Vagina (tissue), 2 donors: ENCODE data around the gene FAM222A. TPM values are rescaled to one million over a fixed set of nuclear protein-coding genes. Genes with fewer than 3 reads are reported as not detected.

Experiments used
- DNase-seq, 2 donors: peaks; one replicate each; pipeline ENCODE4 v3.0.0-alpha.2; 2017; ENCODE audit errors: extremely low spot score in 2 of 2
- H3K27ac ChIP-seq: fragments of 200-600 bp; sonication (generic); one replicate; pipeline ENCODE4 v1.5.1; 2019
- H3K27me3 ChIP-seq: fragments of 200-600 bp; sonication (generic); one replicate; pipeline ENCODE4 v1.5.1; 2019
- H3K36me3 ChIP-seq, 2 donors: fragments of 200-600 bp; sonication (generic); one replicate each; pipeline ENCODE4 v1.5.1; 2017 to 2019
- H3K4me1 ChIP-seq: fragments of 200-600 bp; sonication (generic); one replicate; pipeline ENCODE4 v1.5.1; 2019
- H3K4me3 ChIP-seq, 2 donors: fragments of 200-600 bp; sonication (generic); 1 replicate in 1 of 2; 2 replicates in 1 of 2; pipeline ENCODE4 v1.5.1; 2016 to 2019
- H3K9me3 ChIP-seq: fragments of 200-600 bp; sonication (generic); one replicate; pipeline ENCODE4 v1.5.1; 2019
- POLR2A ChIP-seq, 2 donors: fragments of 450-650 bp; IDR thresholded peaks; one replicate each; pipeline ENCODE4 v1.6.1; 2017; ENCODE audit warnings: antibody characterized with exemption in 2 of 2, mild to moderate bottlenecking in 2 of 2, moderate library complexity in 2 of 2
- POLR2AphosphoS5 ChIP-seq, 2 donors: sonication (generic); formaldehyde crosslinking; IDR thresholded peaks; one replicate each; pipeline ENCODE4 v1.9.0; 2017; ENCODE audit warnings: antibody characterized with exemption in 2 of 2, mild to moderate bottlenecking in 2 of 2, low read depth in 1 of 2; ENCODE audit not compliant: insufficient read depth in 1 of 2
- intact Hi-C: fragments of 100-400 bp; cut with DNase I; formaldehyde crosslinking; loops from one replicate; pipeline ENCODE4 v1.15.1; 2023
- total RNA-seq: library from RNA; depleted of rRNA; stranded (reverse); fragments of >200 nt; gene quantifications from one replicate; pipeline ENCODE4 v1.2.3, GENCODE V29; 2016
- TF ChIP-seq, protein P1 (sequence below), 3 experiments: fragments of 450-650 bp in 2 of 3; fragments of 200-600 bp in 1 of 3; sonication (generic) in 1 of 3; IDR thresholded peaks; one replicate each; pipeline ENCODE4 v1.5.1; 2017 to 2019; ENCODE audit warnings: antibody characterized with exemption in 3 of 3, mild to moderate bottlenecking in 2 of 3, moderate library complexity in 2 of 3

FAM222A gene
- total RNA-seq, 1 donor from 2014 or later, result 1.5 TPM

DNA sequence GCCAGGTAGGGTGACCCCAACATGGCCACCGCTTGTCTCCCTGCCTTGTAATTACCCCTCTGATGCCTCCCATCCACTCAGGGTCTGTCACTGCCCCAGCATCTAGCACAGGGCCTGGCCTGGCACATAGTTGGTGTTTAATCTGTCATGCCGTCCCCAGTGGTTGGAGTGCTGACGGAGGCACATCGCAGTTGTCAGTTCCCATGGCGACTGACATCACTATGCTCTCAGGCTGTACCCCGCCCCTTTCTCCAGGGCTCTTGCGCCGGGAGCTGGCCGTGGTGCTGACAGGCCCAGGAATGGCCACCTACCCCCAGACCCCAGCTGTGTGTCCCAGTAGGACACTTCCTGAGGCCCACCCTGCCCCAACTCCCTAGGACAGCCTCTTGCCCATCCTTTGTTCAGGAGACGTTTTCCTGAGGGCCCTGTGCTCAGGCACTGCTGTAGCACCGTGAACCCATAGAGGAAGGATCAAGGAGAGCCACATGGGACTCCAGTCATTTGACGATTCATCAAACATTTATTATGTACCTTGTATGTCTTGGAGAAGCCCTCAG, 23.0 kb downstream of the FAM222A start:
- Histone ChIP-seq H3K27me3 (no peaks in the 10 kb centered on the region), H3K27ac (no peak overlapping the region)
- DNase-seq, result no peak

DNA sequence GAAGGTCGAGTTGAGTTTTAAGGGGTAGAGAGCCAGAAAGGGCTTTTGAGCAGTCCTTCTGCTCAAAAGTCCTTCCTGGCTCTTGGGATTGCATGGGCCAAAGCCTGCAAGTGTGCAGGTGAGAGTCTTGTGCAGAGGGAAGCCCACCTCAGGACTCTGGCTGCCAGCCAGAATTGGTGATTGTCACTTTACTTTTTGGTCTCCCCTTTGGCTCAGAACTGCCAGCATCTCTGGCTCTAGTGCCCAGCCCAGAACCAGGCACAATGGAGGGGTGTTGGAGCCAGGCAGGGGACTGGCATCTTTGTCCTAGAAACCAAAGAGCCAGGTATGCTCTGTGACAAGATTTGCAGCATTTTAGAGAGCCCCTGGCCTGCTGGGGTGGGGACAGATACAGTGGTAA, 23.5 kb downstream of the FAM222A start:
- intact Hi-C loops, result no loop called here
- no peaks in the 10 kb centered on the region for H3K4me1 ChIP-seq
- no peaks in the 10 kb centered on the region for H3K36me3 ChIP-seq
- no peaks in the 10 kb centered on the region for H3K9me3 ChIP-seq
- H3K27ac ChIP-seq, result no peak overlapping the region
- no peak overlapping the region for H3K4me3 ChIP-seq
- TF ChIP-seq POLR2A (IDR thresholded peaks at IDR 0.05), result no peak
- TF ChIP-seq POLR2AphosphoS5 (IDR thresholded peaks at IDR 0.05; ENCODE audit: insufficient read depth in 1 of 2, low read depth in 1 of 2), result no peak
- TF ChIP-seq, protein P1, sequence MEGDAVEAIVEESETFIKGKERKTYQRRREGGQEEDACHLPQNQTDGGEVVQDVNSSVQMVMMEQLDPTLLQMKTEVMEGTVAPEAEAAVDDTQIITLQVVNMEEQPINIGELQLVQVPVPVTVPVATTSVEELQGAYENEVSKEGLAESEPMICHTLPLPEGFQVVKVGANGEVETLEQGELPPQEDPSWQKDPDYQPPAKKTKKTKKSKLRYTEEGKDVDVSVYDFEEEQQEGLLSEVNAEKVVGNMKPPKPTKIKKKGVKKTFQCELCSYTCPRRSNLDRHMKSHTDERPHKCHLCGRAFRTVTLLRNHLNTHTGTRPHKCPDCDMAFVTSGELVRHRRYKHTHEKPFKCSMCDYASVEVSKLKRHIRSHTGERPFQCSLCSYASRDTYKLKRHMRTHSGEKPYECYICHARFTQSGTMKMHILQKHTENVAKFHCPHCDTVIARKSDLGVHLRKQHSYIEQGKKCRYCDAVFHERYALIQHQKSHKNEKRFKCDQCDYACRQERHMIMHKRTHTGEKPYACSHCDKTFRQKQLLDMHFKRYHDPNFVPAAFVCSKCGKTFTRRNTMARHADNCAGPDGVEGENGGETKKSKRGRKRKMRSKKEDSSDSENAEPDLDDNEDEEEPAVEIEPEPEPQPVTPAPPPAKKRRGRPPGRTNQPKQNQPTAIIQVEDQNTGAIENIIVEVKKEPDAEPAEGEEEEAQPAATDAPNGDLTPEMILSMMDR (IDR thresholded peaks at IDR 0.05), result no peak
- DNase-seq, result no peak
- H3K27me3 ChIP-seq, result no peaks in the 10 kb centered on the region

More for the DNA sequence above, 23.0 kb downstream of the FAM222A start:
- intact Hi-C loops, result no loop called here
- TF ChIP-seq, protein P1 (IDR thresholded peaks at IDR 0.05), result no peak
- no peak for TF ChIP-seq POLR2A (IDR thresholded peaks at IDR 0.05)
- no peak for TF ChIP-seq POLR2AphosphoS5 (IDR thresholded peaks at IDR 0.05; ENCODE audit: insufficient read depth in 1 of 2, low read depth in 1 of 2)
- H3K36me3 ChIP-seq, result no peaks in the 10 kb centered on the region
- H3K4me1 ChIP-seq, result no peaks in the 10 kb centered on the region
- H3K4me3 ChIP-seq, result no peak overlapping the region
- H3K9me3 ChIP-seq, result no peaks in the 10 kb centered on the region

DNA sequence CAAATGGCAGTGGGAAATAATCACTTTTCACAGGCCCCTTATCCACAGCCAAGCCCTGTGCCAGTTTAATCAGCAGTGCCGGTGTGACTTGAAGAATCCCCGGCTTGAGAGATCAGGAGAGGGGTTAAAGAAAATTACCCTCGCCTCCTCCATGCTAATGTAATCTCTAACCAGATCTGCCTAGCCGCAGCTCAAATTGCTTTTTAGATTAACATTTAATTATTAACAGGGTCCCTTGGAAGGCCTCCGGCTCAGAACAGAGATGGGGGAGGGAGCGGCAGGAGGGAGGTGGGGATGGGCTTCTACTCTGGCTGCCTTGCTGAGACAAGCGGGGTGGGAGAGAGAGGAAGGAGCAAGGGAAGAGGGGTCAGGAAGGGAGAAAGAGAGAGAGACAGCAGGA, 24.0 kb downstream of the FAM222A start:
- H3K36me3 ChIP-seq, result no peaks in the 10 kb centered on the region
- no peaks in the 10 kb centered on the region for H3K9me3 ChIP-seq
- intact Hi-C loops, result no loop called here
- H3K27ac ChIP-seq, result no peak overlapping the region
- H3K4me3 ChIP-seq, result no peak overlapping the region
- no peak for DNase-seq
- H3K4me1 ChIP-seq, result no peaks in the 10 kb centered on the region
- no peaks in the 10 kb centered on the region for H3K27me3 ChIP-seq
- no peak for TF ChIP-seq POLR2AphosphoS5 (IDR thresholded peaks at IDR 0.05; ENCODE audit: insufficient read depth in 1 of 2, low read depth in 1 of 2)
- TF ChIP-seq, protein P1 (IDR thresholded peaks at IDR 0.05), result no peak
- no peak for TF ChIP-seq POLR2A (IDR thresholded peaks at IDR 0.05)

DNA sequence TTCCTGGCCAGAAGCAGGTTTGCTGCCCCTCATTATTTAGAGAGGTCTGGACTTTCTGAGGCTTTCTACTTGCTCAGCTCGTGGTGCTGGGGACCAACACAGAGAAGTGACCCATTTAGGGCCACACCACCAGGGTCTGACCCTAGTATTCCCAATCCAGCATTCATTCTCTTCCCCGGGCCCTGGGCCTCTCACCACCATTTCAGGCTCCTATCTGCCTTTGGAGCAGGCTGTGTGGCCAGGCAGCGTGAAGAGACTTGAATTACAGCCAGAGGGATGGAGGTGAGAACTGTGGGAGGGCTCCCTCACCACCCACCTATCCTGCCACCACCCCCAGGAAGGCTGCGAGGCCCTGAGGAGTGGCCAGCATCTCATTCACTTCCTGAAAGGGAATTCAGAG, 24.6 kb downstream of the FAM222A start:
- H3K27ac ChIP-seq, result no peak overlapping the region
- no peak for DNase-seq

More for the DNA sequence above, 24.6 kb downstream of the FAM222A start:
- Histone ChIP-seq H3K9me3 (no peaks in the 10 kb centered on the region), H3K4me1 (no peaks in the 10 kb centered on the region), H3K27me3 (no peaks in the 10 kb centered on the region), H3K36me3 (no peaks in the 10 kb centered on the region), H3K4me3 (no peak overlapping the region)
- no peak for TF ChIP-seq POLR2AphosphoS5 (IDR thresholded peaks at IDR 0.05; ENCODE audit: insufficient read depth in 1 of 2, low read depth in 1 of 2)
- no peak for TF ChIP-seq POLR2A (IDR thresholded peaks at IDR 0.05)
- TF ChIP-seq, protein P1 (IDR thresholded peaks at IDR 0.05), result no peak
- intact Hi-C loops, result no loop called here
